ENCODE data around the gene GEMIN7.

Gene GEMIN7, protein sequence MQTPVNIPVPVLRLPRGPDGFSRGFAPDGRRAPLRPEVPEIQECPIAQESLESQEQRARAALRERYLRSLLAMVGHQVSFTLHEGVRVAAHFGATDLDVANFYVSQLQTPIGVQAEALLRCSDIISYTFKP
- 10.2 to 15.3 reads per million in 2 donors for total RNA-seq

DNA sequence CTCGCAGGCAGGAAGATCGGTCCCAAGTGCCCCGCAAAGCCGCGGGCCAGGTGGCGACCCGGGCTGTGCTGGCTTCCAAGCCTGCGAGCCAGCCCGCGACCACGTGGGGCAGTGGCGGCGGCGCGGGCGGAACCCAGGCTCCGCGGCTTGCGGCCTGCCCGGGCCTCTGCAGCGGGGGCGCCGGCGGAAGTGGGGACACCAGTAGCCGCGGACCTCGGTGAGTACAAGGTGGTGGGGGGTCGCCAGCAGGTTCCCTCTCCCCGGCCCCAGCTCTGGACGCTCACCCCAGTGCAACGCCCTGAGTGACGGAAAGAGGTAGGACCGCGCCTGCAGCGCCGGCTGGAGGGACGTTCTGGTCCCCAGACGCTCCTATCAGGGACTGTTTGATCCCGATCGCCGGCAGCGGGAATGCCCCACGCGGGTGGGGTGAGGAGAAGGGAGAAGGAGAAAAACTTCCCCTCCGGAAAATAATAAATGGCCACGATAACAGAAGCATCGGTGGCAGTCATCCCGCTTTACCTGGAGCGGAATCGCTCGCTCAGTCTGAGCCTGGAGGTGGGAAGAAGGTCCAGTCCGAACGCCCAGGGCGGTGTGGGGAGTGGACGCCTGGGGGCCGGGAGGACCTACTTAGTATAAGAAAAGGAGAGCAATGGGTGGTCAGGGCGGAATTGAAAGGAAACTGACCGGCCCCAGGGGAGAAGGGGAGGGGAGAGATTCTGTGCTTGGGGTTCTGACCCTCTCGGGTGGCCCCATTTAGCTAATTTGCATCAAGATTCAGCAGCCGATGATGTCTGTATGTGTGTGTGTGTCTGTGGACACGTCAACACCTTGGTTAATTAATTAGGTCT, at the start of gene GEMIN7:
TSS of gene GEMIN7 (plus strand) at position 198 of the 848 bp plus-strand sequence. CDS start 10,855 bp downstream, outside the sequence.
- DNase-seq = peak; percentile 67

DNA sequence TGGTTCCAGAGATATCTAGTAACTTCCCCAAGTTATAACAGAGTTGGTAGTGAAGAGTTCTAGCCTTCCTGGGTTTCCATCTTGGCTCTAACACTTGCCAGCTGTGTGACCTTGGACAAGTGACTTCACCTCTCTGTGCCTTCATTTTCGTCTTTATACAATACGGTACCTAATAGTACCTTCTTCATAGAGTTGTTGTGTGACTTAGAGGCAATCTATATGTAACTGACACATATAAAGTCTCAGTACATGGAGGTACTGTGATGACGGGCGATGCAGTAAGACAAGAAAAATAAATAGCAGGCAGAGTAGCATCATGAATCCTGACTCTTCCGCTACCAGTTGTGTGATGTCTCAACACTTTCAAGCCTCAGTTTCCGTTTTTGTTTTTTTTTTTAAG, 48.2 kb upstream of the GEMIN7 start:
- DNase-seq = no peak

DNA sequence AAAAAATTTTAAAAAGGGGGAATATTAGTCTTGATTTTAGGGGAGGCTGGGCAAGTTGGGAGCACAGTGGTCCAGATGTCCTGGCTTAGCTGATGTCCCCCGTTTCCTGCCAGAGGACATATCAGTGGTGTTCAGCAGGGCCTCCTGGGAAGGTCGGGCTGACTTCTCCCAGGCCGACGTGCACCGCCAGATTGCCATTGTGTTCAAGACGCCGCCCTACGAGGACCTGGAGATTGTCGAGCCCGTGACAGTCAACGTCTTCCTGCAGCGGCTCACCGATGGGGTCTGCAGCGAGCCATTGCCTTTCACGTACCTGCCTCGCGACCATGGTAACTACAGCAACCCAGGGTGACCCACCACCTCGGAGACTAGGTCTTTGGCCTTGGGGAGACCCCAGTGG, 46.6 kb upstream of the GEMIN7 start:
- no peak for DNase-seq

DNA sequence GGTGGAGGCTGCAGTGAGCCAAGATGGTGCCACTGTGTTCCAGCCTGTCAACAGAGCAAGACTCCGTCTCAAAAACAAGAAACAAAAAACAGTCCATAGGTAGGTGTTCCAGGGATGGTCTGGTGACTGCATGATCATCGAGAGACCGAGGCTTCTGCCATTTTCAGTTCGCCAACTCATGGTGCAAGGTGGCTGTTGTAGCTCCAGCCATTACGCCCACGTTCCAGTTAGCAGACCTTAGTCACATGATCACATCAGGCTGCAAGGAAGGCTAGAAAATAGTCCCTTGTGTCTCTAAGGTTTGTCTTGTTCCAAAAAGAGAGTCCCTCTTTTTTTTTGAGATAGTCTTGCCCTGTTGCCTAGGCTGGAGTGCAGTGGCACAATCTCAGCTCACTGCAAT, 43.3 kb upstream of the GEMIN7 start:
- no peak for DNase-seq

DNA sequence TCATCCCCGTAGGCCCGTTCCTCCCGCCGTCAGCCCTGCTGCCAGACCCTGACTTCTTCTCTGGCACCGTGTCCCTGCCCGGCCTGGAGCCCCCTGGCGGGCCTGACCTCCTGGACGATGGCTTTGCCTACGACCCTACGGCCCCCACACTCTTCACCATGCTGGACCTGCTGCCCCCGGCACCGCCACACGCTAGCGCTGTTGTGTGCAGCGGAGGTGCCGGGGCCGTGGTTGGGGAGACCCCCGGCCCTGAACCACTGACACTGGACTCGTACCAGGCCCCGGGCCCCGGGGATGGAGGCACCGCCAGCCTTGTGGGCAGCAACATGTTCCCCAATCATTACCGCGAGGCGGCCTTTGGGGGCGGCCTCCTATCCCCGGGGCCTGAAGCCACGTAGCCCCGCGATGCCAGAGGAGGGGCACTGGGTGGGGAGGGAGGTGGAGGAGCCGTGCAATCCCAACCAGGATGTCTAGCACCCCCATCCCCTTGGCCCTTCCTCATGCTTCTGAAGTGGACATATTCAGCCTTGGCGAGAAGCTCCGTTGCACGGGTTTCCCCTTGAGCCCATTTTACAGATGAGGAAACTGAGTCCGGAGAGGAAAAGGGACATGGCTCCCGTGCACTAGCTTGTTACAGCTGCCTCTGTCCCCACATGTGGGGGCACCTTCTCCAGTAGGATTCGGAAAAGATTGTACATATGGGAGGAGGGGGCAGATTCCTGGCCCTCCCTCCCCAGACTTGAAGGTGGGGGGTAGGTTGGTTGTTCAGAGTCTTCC, 41.5 kb upstream of the GEMIN7 start:
- no peak for DNase-seq

DNA sequence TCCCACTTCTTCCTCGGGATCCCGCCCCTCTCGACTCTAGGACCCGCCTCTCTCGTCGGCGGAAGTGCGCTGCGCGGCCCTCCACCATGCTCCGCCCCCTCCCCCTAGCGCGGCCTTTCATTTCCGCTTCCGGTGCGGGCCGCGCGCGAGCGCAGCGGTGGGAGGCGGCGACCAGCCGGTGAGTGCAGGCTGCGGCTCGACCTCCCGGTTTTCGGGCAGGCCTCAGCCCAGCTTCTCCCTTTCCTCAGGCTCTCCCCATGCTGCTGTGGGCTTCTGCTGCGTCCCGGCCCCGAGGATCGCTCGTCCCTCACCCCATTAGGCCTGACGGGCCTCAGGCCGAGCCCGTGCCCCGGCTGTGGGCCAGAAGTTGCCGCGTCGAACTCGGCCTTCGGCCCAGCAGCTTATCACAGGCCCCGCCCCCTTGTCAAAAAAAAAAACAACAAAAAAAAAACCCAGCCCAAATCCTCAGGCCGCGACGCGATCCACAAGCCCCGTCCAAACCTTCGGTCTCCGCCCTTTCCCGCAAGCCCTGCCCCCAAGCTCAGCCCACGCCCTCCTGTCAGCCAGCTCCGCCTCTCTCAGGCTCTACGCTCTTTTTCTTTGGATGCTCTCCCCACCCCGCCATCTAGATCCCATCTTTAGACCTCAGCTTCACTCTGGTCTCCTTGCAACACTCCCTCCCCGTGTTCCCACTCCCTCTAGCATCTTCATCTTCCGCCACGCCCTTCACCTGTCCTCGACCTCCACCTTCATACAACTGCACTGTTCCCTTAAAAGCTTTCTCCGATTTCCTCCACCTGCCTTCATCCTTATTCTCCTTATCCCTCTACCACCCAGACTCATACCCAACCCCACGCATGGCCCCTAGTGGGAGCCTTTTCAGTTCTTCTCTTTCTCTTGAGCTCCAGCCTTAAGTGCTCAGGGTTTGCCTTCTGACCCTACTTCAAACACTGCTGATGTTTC, 39.8 kb upstream of the GEMIN7 start, which contains the start of gene CLASRP:
TSS of gene CLASRP (plus strand) at position 115 of the 963 bp plus-strand sequence. CDS start 1,168 bp downstream, outside the sequence.
- DNase-seq = peak; percentile 73

DNA sequence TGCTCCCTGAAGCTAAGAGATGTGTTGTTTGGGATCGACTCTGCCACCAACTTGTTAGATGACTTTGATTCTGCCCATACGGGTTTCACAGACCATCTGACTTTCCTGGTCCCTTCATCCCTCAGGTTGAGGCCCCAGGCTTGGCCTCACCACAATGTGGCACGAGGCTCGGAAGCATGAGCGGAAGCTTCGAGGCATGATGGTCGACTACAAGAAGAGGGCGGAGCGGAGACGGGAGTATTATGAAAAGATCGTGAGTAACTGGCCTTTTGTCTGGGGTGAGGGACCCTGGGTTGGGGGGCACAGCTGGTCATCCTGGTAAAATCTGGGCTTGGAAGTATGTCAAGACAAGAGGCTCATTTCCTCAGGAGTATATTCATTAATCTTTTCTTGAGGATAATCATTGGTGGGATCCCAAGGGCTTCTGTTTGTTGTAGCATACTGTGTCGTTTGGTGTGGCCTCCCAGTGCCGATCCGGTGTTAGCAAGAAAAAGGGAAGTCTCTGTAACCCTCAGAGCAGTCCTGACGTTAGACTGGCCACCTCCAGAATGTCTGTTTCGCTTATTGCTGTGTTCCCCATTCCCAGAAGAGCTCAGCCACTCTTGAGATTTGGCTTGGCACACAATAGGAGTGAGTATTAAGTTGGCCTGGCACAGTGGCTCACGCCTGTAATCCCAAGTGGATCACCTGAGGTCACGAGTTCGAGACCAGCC, 38.8 kb upstream of the GEMIN7 start:
- DNase-seq = no peak

DNA sequence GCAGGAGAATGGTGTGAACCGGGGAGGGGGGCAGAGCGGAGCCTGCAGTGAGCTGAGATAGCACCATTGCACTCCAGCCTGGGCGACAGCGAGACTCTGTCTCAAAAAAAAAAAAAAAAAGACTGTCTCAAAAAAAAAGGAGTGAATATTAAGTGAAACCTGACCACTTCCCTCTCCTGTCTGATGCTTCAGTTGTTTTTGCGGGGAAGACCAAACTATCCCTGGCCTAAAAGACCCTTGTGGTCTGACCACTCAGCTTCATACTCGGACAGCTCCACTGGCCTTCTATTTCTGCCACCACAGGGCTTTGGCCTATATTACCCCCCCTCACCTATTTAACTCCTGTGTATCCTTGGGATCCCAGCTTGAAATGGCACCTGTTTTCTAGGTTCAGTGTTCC, 37.9 kb upstream of the GEMIN7 start:
- DNase-seq = no peak

DNA sequence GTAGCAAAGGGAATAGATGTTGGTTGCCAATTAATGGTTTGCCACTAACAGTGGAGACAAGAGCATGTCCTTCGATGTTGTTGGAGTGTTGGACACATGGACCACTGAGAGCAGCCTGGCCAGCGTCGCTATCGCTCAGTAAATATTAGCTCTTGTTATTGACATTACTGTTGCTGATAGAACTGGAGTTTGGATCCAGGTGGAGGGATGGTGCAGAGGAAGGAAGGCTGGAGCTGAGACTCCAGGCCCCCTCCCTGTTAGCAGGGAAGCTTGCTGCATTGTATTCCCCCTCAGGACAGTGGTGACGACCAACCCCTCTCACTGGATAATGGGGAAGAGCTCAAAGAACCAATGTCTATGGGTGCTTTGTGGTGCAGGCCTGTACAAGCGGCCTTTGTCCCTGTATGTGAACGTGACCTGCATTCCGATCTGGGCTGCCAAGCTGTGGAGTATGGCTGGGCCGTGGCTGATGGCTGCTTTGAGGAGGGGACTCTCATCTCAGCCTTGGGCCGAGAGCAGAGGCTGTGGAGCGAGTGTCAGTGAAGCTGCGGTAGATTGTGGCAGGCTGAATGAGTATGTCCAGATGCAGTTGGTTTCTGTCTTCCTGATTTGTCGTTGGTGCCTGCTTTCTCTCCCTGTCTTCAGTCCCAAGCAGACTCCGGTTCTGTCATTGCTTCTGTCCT, 33.2 kb upstream of the GEMIN7 start:
- DNase-seq = no peak

DNA sequence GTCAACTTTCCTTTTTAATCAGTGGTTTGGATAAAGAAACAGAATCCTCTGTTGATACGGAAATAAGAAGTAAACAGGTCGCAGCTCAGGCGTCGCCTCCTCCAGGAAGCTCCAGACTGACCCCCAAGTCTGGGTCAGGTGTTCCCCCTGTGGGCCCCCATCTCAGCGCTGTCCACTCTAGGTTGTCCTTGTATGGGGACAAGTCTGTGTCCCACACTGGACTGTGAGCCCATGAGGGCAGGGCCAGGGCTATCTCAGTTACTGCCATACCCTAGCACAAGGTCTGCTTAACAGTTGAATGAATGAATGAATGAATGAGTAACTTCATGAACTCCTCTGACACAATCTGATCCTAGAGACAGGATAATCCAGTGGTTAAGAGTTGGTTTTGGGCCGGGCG, 32.7 kb upstream of the GEMIN7 start:
- no peak for DNase-seq

DNA sequence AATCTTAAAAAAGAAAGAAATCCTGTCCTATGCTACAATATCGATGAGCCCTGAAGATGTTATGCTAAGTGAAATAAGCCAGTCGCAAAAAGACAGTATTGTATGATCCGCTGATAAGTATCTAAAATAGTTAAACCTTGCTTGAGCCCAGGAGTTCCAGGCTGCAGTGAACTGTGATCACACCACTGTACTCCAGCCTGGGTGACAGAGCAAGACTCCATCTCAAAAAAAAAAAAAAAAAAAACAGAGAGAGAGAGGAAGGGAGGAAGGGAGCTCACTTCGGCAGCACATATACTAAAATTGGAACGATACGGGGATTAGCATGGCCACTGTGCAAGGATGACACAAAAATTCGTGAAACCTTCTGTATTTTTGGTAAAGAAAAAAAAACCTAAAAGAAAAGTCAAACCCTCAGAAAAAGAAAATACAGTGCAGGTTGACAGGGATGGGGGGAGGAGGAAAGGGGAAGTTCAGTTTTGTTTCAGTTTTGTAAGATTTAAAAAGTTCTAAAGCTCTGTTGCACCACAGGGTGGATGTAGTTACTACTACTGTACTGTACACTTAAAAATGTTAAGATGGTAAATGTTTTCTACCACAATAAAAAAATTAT, 31.8 kb upstream of the GEMIN7 start:
- no peak for DNase-seq

DNA sequence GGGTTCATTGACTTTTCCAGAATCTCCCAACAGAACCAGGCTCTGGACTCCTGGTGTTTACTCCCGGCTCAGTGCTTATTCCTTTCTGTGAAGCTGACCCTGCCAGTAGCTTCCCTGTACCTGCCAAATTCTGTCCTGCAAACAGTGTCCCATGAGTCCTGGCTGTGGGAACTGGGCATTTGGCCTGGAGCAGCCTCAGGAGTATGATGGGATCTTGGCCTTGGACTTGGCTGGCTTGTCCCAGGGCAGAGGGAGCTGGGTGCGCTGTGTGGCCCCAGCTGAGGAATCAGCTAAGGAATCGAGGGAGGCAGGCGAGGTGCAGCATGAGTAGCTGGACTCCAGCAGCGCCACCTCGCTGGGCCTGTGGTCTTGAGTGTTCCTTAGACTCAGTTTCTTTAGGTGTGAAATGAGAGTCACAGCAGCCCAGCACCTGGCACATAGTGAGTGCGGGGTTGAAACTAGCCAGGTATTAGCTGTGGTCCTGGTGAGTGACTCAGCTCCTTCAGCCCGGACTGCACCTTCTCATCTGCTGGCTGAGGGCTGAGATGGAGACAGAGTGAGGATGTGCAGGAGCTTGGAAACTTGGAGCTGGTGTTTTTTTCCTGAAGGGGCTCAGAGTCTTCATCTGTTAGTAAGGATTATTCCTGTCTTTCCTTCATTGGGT, 29.9 kb upstream of the GEMIN7 start:
- DNase-seq = no peak

DNA sequence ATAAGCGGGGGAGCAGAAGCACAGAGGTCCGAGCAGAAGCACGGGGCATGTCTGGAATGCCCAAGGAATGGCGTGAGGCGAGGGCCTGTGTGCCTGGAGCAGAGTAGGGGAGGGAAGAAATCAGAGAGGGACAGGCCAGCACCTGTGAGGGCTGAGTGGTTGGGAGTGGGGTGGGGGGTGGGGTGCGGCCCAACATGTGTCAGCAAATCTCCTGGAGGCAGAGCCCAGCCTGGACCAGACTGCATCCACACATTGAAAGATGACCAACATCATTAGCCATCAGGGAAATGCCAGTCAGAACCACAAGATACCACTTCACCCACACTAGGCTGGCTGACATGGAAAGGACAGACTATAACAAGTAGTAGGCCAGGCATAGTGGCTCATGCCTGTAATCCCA, 29.0 kb upstream of the GEMIN7 start:
- DNase-seq = no peak

DNA sequence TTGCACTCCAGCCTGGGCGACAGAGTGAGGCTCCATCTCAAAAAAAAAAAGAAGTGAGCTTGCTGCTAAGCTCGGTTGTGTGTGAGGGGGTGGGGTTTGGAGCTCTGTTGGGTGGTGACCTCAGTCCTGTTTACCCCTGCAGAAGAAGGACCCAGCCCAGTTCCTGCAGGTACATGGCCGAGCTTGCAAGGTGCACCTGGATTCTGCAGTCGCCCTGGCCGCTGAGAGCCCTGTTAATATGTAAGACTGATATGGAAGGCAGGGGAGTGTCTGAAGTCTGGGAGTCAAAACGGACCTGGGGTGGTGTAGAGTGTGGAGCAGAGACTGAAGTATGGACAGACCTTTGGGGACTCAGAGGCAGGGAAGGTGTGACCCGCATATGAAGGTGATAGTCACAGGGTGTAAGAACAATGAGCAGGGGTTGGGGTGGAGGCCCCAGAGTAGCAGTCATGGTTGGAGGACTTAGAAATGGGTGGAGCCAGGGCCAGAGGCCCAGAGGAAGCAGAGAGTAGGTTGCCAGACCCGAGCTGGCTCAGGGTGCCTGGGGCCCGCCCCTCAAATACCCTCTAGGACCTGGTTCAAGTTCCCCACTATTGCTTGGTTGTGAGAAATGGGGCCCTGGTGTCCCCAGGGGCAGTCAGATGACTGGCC, 27.0 kb upstream of the GEMIN7 start:
- no peak for DNase-seq

DNA sequence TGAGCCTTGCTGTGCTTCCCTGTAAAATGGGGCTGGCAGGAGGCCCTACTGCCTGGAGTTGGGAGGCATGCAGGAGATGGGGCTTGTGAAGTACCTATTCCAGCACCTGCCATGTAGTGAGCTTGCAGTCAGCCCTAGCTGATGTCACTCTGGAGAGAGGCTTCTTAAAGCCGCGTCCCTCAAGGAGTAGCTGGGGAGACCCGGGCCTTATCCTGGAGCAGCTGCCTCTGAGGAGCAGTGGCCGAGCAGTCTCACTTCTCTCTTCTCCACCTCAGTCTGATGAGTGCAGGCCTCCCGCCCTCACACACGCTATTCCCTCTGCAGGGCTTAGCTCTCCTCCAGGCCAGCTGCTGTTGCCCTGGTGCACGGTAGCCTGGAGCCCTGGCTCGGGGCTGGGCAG, 22.2 kb upstream of the GEMIN7 start:
- no peak for DNase-seq

DNA sequence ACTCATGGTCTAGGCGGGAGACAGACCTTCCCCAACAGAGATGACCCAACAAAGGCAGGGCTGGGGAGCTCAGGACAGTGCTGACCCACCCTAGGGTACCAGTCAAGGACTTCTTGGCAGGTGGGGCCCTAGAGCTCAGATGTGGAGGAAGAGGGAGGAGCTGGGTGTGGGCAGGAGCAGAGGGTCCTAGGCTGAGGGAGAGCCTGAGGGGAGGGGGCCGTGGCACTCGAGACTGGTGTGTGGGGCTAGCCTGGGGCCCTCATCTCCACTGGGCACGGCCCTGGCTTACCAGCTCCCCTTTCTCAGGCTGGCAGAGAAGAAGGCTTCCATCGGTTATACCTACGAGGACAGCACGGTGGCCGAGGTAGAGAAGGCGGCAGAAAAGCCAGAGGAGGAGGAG, 21.6 kb upstream of the GEMIN7 start:
- DNase-seq = no peak

DNA sequence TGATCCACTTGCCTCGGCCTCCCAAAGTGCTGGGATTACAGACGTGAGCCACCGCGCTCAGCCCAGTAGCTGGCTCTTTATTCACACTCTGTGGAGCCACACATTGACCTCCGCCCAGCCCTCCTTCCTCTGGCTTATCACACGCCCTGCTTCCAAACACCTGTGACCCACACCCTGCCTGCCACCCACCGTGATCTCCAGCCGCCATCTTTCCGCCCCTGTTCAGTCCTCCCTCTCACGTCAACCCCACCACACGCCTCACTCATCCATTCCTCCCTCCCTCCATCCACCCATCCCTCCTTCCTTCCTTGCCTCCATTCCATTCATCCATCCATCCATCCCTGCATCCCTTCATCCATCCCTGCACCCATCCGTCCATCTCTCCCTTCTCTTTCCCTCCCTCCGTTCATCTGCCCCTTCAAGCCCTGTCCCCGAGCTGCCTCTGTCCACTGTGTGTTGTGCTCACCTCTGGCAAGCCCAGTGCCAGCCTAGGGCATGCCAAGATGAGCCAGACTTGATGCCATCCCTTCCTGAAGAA, 20.4 kb upstream of the GEMIN7 start:
- DNase-seq = no peak

DNA sequence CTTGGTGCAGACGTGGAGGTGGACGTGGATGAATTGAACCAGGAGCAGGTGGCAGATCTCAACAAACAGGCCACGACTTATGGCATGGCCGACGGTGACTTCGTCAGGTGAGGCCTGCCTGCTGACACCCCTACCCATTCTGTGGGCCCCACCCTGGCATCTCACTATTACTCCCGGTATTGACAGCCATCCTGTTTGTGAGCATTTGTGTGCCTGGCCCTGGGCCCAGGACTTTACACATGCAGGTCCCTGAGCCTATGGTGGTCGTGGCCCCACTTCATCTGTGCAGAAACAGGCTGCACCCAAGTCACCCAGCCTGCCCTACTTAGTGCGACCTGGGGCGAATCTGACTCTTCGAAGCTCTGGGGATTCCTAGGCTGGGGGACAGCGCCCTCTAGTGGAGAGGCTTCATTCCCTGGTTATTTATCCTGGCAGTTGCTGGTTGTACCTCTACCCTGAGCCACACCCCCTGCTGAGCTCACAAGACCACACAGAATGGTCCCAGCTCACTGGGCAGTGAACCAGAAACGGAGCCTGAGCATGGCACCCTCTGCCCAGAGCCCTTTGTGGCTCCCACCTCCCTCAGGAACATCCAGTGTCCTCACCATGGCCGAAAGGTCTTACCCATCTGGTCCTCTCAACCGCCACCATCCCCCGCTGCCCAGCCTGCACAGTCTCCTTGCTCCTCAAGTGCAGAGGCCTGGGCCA, 19.6 kb upstream of the GEMIN7 start:
- DNase-seq = no peak

DNA sequence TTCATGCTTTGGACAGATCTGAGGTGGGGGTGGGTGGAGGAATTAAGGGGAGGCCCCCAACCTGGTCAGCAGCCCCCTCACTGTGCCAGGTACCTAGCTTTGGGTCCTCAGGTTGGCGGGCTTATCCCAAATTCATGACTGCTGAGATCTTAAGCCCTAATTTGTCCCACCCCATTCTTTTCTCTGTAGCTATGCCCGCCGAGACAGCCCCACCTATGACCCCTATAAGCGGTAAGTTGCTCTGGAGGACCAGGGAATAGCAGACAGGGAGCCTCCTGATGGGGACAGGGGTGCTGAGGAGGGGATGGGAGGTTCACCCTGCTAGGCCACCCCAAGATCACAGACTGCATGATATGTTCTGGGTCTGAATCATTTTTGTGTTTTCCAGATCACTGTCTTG, 17.1 kb upstream of the GEMIN7 start:
- DNase-seq = no peak
